Measurements from ENCODE around the gene FNBP1. TPM values are rescaled to one million over a fixed set of nuclear protein-coding genes. Genes with fewer than 3 reads are reported as not detected.

The FNBP1 gene
- total RNA-seq, 2 experiments from 2014 or later = 153 to 167 TPM

- DNase-seq = no peak
- CTCF ChIA-PET = interaction anchor here (0.5 to 1.6 kb wide), 3 partner anchors 14 to 201 kb away, joined by 3 to 6 read pairs (median 4); no protein-coding TSS in a partner anchor
- Mint-ChIP-seq H3K27ac (peak overlapping the region; percentile 35), H3K4me3 (no peak overlapping the region), H3K9me3 (ENCODE audit: low read depth) (no peaks in the 10 kb centered on the region), H3K4me1 (peaks cover 34% of the 10 kb centered on the region), H3K27me3 (no peaks in the 10 kb centered on the region), H3K36me3 (peaks cover 68% of the 10 kb centered on the region)
- no peak for ATAC-seq
Measured at GRCh38 chr9:129906298-129906697, 136.7 kb downstream of the FNBP1 start.

- Mint-ChIP-seq H3K4me1 (peaks cover 37% of the 10 kb centered on the region), H3K27me3 (no peaks in the 10 kb centered on the region), H3K27ac (peak overlapping the region; percentile 45), H3K9me3 (ENCODE audit: low read depth) (no peaks in the 10 kb centered on the region), H3K4me3 (no peak overlapping the region), H3K36me3 (peaks cover 67% of the 10 kb centered on the region)
- ATAC-seq (no peak), DNase-seq (no peak)
- CTCF ChIA-PET = interaction anchor here (1.9 kb wide), 1 partner anchor 13 kb away, joined by 8 read pairs; no protein-coding TSS in a partner anchor
Measured at GRCh38 chr9:129904734-129905133, 138.3 kb downstream of the FNBP1 start.

- H3K27ac Mint-ChIP-seq = no peak overlapping the region
- peaks cover 42% of the 10 kb centered on the region for H3K4me1 Mint-ChIP-seq
- no peak for DNase-seq
- H3K9me3 Mint-ChIP-seq (ENCODE audit: low read depth) = no peaks in the 10 kb centered on the region
- peaks cover 72% of the 10 kb centered on the region for H3K36me3 Mint-ChIP-seq
- ATAC-seq = no peak
- H3K4me3 Mint-ChIP-seq = no peak overlapping the region
- CTCF ChIA-PET = no interaction called here
- no peaks in the 10 kb centered on the region for H3K27me3 Mint-ChIP-seq
Measured at GRCh38 chr9:129902740-129903134, 140.3 kb downstream of the FNBP1 start.

GRCh38 chr9:129901993-129902739 lies 140.8 kb downstream of the FNBP1 start:
- no peaks in the 10 kb centered on the region for H3K9me3 Mint-ChIP-seq (ENCODE audit: low read depth)
- no peaks in the 10 kb centered on the region for H3K27me3 Mint-ChIP-seq
- peaks cover 46% of the 10 kb centered on the region for H3K4me1 Mint-ChIP-seq
- peak overlapping the region; percentile 65 for H3K27ac Mint-ChIP-seq
- H3K4me3 Mint-ChIP-seq = no peak overlapping the region
- ATAC-seq = no peak
- no peak for DNase-seq
- H3K36me3 Mint-ChIP-seq = peaks cover 72% of the 10 kb centered on the region
- CTCF ChIA-PET = interaction anchor here (0.8 kb wide), 1 partner anchor 9 kb away, joined by 4 read pairs; no protein-coding TSS in a partner anchor

GRCh38 chr9:129900263-129901027 lies 142.5 kb downstream of the FNBP1 start:
- CTCF ChIA-PET = interaction anchor here (0.6 kb wide), 1 partner anchor 25 kb away, joined by 6 read pairs; no protein-coding TSS in a partner anchor
- ATAC-seq (no peak), DNase-seq (no peak)
- Mint-ChIP-seq H3K9me3 (ENCODE audit: low read depth) (no peaks in the 10 kb centered on the region), H3K27ac (peak overlapping the region; percentile 59), H3K27me3 (no peaks in the 10 kb centered on the region), H3K36me3 (peaks cover 78% of the 10 kb centered on the region), H3K4me1 (peaks cover 60% of the 10 kb centered on the region), H3K4me3 (no peak overlapping the region)

- CTCF ChIA-PET = interaction anchor here (0.6 kb wide), 1 partner anchor 79 kb away, joined by 3 read pairs; no protein-coding TSS in a partner anchor
- H3K4me3 Mint-ChIP-seq = no peak overlapping the region
- peaks cover 65% of the 10 kb centered on the region for H3K4me1 Mint-ChIP-seq
- peaks cover 81% of the 10 kb centered on the region for H3K36me3 Mint-ChIP-seq
- H3K27me3 Mint-ChIP-seq = no peaks in the 10 kb centered on the region
- no peaks in the 10 kb centered on the region for H3K9me3 Mint-ChIP-seq (ENCODE audit: low read depth)
- DNase-seq (no peak), ATAC-seq (no peak)
- no peak overlapping the region for H3K27ac Mint-ChIP-seq
Measured at GRCh38 chr9:129899620-129900019, 143.4 kb downstream of the FNBP1 start.

- H3K27me3 Mint-ChIP-seq = no peaks in the 10 kb centered on the region
- no peak overlapping the region for H3K27ac Mint-ChIP-seq
- no peak for ATAC-seq
- H3K36me3 Mint-ChIP-seq = peaks cover 78% of the 10 kb centered on the region
- CTCF ChIA-PET = interaction anchor here (1.2 to 1.7 kb wide), 3 partner anchors 13 to 26 kb away, joined by 3 to 6 read pairs (median 5); no protein-coding TSS in a partner anchor
- H3K4me3 Mint-ChIP-seq = no peak overlapping the region
- H3K9me3 Mint-ChIP-seq (ENCODE audit: low read depth) = no peaks in the 10 kb centered on the region
- peaks cover 69% of the 10 kb centered on the region for H3K4me1 Mint-ChIP-seq
- no peak for DNase-seq
Measured at GRCh38 chr9:129898185-129898584, 144.8 kb downstream of the FNBP1 start.

GRCh38 chr9:129897263-129897662 lies 145.7 kb downstream of the FNBP1 start:
- Mint-ChIP-seq H3K4me1 (peaks cover 73% of the 10 kb centered on the region), H3K27me3 (no peaks in the 10 kb centered on the region), H3K36me3 (peaks cover 74% of the 10 kb centered on the region), H3K27ac (peak overlapping the region; percentile 65), H3K4me3 (no peak overlapping the region), H3K9me3 (ENCODE audit: low read depth) (no peaks in the 10 kb centered on the region)
- CTCF ChIA-PET = interaction anchor here (1.6 to 1.7 kb wide), 2 partner anchors 12 to 27 kb away, joined by 5 to 6 read pairs; no protein-coding TSS in a partner anchor
- DNase-seq = no peak
- no peak for ATAC-seq

GRCh38 chr9:129895376-129896268 lies 147.4 kb downstream of the FNBP1 start:
- no peak for ATAC-seq
- no peak for DNase-seq
- H3K36me3 Mint-ChIP-seq = peaks cover 74% of the 10 kb centered on the region
- no peak overlapping the region for H3K4me3 Mint-ChIP-seq
- H3K27me3 Mint-ChIP-seq = no peaks in the 10 kb centered on the region
- CTCF ChIA-PET = interaction anchor here (0.6 to 3.7 kb wide), 6 partner anchors 9 to 145 kb away, joined by 3 to 12 read pairs (median 3); no protein-coding TSS in a partner anchor
- peaks cover 74% of the 10 kb centered on the region for H3K4me1 Mint-ChIP-seq
- no peaks in the 10 kb centered on the region for H3K9me3 Mint-ChIP-seq (ENCODE audit: low read depth)
- H3K27ac Mint-ChIP-seq = peak overlapping the region; percentile 90

GRCh38 chr9:129894120-129894823 lies 148.7 kb downstream of the FNBP1 start:
- peak; percentile 61 for DNase-seq

GRCh38 chr9:129891569-129891968 lies 151.4 kb downstream of the FNBP1 start:
- peaks cover 61% of the 10 kb centered on the region for H3K36me3 Mint-ChIP-seq
- peaks cover 92% of the 10 kb centered on the region for H3K4me1 Mint-ChIP-seq
- H3K27ac Mint-ChIP-seq = peak overlapping the region; percentile 98
- H3K4me3 Mint-ChIP-seq = peak overlapping the region; percentile 92
- H3K9me3 Mint-ChIP-seq (ENCODE audit: low read depth) = no peaks in the 10 kb centered on the region
- CTCF ChIA-PET = interaction anchor here (0.6 to 2.5 kb wide), 10 partner anchors 13 to 162 kb away, joined by 3 to 8 read pairs (median 5); no protein-coding TSS in a partner anchor
- ATAC-seq (no peak), DNase-seq (no peak)
- H3K27me3 Mint-ChIP-seq = no peaks in the 10 kb centered on the region

More at GRCh38 chr9:129894120-129894823, 148.7 kb downstream of the FNBP1 start:
- ATAC-seq = no peak
- peaks cover 74% of the 10 kb centered on the region for H3K36me3 Mint-ChIP-seq
- peak overlapping the region; percentile 42 for H3K4me3 Mint-ChIP-seq
- H3K27ac Mint-ChIP-seq = peak overlapping the region; percentile 90
- peaks cover 79% of the 10 kb centered on the region for H3K4me1 Mint-ChIP-seq
- CTCF ChIA-PET = interaction anchor here (0.8 to 3.7 kb wide), 6 partner anchors 7 to 159 kb away, joined by 3 to 12 read pairs (median 4); partner anchors contain the start of gene GPR107
- no peaks in the 10 kb centered on the region for H3K9me3 Mint-ChIP-seq (ENCODE audit: low read depth)
- H3K27me3 Mint-ChIP-seq = no peaks in the 10 kb centered on the region
